Measurements from ENCODE around the gene DOK3. TPM values are rescaled to one million over a fixed set of nuclear protein-coding genes. Genes with fewer than 3 reads are reported as not detected.

DOK3 gene
- total RNA-seq, 8 experiments from 2014 or later = 0.92 to 4.9 (median 2.4) TPM

GRCh38 chr5:177507596-177508220 is 1.9 kb downstream of the DOK3 start:
- no peak overlapping the region for H3K27ac ChIP-seq
- in situ Hi-C loops (cut with MboI; ENCODE audit: low pct_unique_long_range_greater_than_20kb in 2 of 9, low sequenced_read_pairs in 9 of 9, unreplicated experiment in 9 of 9) = loop anchor here in 1 of 9 experiments (25.0 kb wide), 1 partner anchor 120 kb away; the partner anchor contains the start of gene SLC34A1
- WGBS, 10 experiments = 60 to 94% (median 86%) methylated on average over 2 to 8 of the region's 17 CpGs; no CpG with 5 or more reads in 3 of the 10 experiments

DNA sequence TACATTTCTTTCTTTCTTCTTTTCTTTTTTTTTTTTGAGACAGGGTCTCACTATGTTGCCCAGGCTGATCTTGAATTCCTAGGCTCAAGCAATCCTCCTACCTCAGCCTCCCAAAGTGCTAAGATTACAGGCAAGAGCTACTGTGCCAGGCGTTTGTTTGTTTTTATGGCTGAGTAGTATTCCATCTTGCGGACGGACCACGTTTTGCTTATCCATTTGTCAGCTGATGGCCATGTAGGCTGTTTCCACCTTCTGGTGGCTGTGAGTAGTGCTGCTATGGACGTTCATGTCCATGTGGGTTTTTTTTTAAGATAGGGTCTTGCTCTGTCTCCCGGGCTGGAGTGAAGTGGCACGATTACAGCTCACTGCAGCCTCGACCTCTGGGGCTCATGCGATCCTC is 2.5 kb downstream of the DOK3 start:
- Histone ChIP-seq H3K4me3 (no peak overlapping the region), H3K4me1 (replicated peaks in 1 of 2) (peaks cover 14% of the 10 kb centered on the region in 2 donors), H3K27ac (no peak overlapping the region)
- 50 to 95% (median 80%) methylated on average over 1 to 7 of the region's 9 CpGs; no CpG with 5 or more reads in 3 of the 10 experiments for WGBS, 10 experiments
- in situ Hi-C loops (cut with MboI; ENCODE audit: low pct_unique_long_range_greater_than_20kb in 2 of 9, low sequenced_read_pairs in 9 of 9, unreplicated experiment in 9 of 9) = loop anchor here in 1 of 9 experiments (25.0 kb wide), 1 partner anchor 120 kb away; the partner anchor contains the start of gene SLC34A1
- ATAC-seq (replicated peaks in 6 of 8) = peak in 1 of 8 experiments; percentile 40

More at GRCh38 chr5:177507596-177508220, 1.9 kb downstream of the DOK3 start:
- Histone ChIP-seq H3K4me1 (replicated peaks in 1 of 2) (peaks cover 14% of the 10 kb centered on the region in 2 donors), H3K4me3 (no peak overlapping the region)
- ATAC-seq (replicated peaks in 6 of 8) = peak in 1 of 8 experiments; percentile 6

GRCh38 chr5:177505075-177505474 is 4.6 kb downstream of the DOK3 start:
- Histone ChIP-seq H3K4me3 (no peak overlapping the region), H3K27ac (no peak overlapping the region), H3K4me1 (replicated peaks in 1 of 2) (peaks cover 23% of the 10 kb centered on the region in 2 donors)
- in situ Hi-C loops (cut with MboI; ENCODE audit: low pct_unique_long_range_greater_than_20kb in 2 of 9, low sequenced_read_pairs in 9 of 9, unreplicated experiment in 9 of 9) = loop anchor here in 1 of 9 experiments (25.0 kb wide), 1 partner anchor 118 kb away; the partner anchor contains the start of gene SLC34A1
- 100% methylated on average over 1 of the region's 4 CpGs; no CpG with 5 or more reads in 8 of the 10 experiments for WGBS, 10 experiments
- no peak for ATAC-seq (replicated peaks in 6 of 8)

- in situ Hi-C loops (cut with MboI; ENCODE audit: low pct_unique_long_range_greater_than_20kb in 2 of 9, low sequenced_read_pairs in 9 of 9, unreplicated experiment in 9 of 9) = loop anchor here in 1 of 9 experiments (25.0 kb wide), 1 partner anchor 117 kb away; the partner anchor contains the start of gene SLC34A1
- H3K4me1 ChIP-seq (replicated peaks in 1 of 2) = peaks cover 16 to 17% of the 10 kb centered on the region in 2 donors
- ATAC-seq (replicated peaks in 6 of 8) = no peak
- no peak overlapping the region for H3K4me3 ChIP-seq
- H3K27ac ChIP-seq = no peak overlapping the region
- WGBS, 10 experiments = 80 to 100% (median 88%) methylated on average over 1 to 9 of the region's 47 CpGs; no CpG with 5 or more reads in 5 of the 10 experiments
Measured at GRCh38 chr5:177504086-177505056, 5.3 kb downstream of the DOK3 start.

DNA sequence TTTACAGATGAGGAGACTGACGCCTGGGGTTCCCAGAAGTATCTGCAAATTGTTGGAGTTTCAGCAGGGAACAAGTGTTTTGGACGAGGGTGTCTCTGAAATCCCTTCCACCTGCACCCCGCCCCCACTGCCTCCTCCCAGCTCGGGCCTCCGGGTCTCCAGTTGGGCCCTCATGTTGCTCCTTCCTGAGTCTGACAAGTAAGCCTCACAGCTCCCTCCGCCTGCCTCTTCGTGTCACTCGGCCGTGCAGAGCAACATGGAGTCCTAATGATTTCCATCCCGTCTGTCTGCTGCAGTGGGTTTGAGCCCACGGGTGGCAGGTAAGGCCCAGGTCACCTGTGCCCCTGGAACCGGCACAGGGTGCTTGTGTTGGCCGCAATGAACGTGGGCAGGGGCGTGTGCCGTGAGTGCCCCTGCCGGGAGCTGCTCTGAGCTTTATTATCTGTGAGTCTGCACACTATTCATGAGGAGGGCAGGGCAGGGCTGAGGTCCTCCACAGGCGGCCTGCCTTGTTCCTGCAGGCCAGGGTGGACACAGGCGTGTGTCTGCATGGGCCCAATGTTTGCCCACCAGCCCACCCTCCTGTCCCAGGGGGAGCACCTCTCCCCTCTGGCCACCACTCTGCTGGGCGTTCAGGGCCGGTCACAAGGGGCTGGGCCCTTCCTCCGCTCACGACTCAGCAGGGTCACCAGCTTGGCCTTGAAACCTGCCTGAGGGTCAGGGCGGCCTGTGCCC is 6.1 kb downstream of the DOK3 start:
- ATAC-seq (replicated peaks in 6 of 8) = no peak
- 41 to 86% (median 75%) methylated on average over 2 to 11 of the region's 24 CpGs; no CpG with 5 or more reads in 4 of the 10 experiments for WGBS, 10 experiments
- Histone ChIP-seq H3K27ac (no peak overlapping the region), H3K4me3 (no peak overlapping the region), H3K4me1 (replicated peaks in 1 of 2) (peaks cover 11 to 14% of the 10 kb centered on the region in 2 donors)
- in situ Hi-C loops (cut with MboI; ENCODE audit: low pct_unique_long_range_greater_than_20kb in 2 of 9, low sequenced_read_pairs in 9 of 9, unreplicated experiment in 9 of 9) = loop anchor here in 1 of 9 experiments (25.0 kb wide), 1 partner anchor 116 kb away; the partner anchor contains the start of gene SLC34A1

DNA sequence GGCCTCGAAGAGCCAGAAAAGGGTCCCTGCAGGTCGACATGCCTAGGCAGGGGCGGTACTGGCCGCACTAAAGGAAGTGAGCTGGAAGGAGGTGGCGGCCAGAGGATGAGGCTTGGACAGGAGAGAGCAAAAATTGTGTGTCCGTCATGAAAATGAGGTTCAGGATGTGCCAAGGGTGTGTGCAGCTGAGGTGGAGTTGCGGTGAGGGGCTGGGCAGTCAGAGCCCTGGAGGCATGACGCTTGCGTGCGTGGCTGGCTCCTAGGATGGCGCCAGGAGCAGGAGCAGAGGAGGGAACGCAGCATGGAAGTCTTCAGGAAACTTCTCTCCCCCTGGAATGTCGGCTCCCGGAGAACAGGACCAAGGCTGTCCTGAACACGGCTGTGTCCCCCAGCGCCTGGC is 6.7 kb downstream of the DOK3 start:
- Histone ChIP-seq H3K4me3 (no peak overlapping the region), H3K4me1 (replicated peaks in 1 of 2) (peaks cover 16 to 20% of the 10 kb centered on the region in 2 donors), H3K27ac (no peak overlapping the region)
- 68 to 90% (median 79%) methylated on average over 2 to 11 of the region's 16 CpGs; no CpG with 5 or more reads in 1 of the 10 experiments for WGBS, 10 experiments
- ATAC-seq (replicated peaks in 6 of 8) = no peak
- in situ Hi-C loops (cut with MboI; ENCODE audit: low pct_unique_long_range_greater_than_20kb in 2 of 9, low sequenced_read_pairs in 9 of 9, unreplicated experiment in 9 of 9) = loop anchor here in 1 of 9 experiments (25.0 kb wide), 1 partner anchor 116 kb away; the partner anchor contains the start of gene SLC34A1

GRCh38 chr5:177501874-177502678 is 7.5 kb downstream of the DOK3 start:
- in situ Hi-C loops (cut with MboI; ENCODE audit: low pct_unique_long_range_greater_than_20kb in 2 of 9, low sequenced_read_pairs in 9 of 9, unreplicated experiment in 9 of 9) = loop anchor here in 1 of 9 experiments (25.0 kb wide), 1 partner anchor 115 kb away; the partner anchor contains the start of gene SLC34A1
- Histone ChIP-seq H3K27ac (no peak overlapping the region), H3K4me3 (no peak overlapping the region), H3K4me1 (replicated peaks in 1 of 2) (peaks cover 16 to 22% of the 10 kb centered on the region in 2 donors)
- no peak for ATAC-seq (replicated peaks in 6 of 8)
- whole genome bisulfite sequencing, 10 experiments = 41 to 86% (median 50%) methylated on average over 3 to 9 of the region's 9 CpGs; no CpG with 5 or more reads in 1 of the 10 experiments

GRCh38 chr5:177500685-177501522 is 8.7 kb downstream of the DOK3 start:
- peak; percentile 16 to 54 (median 38) for ATAC-seq (replicated peaks in 6 of 8)
- WGBS, 10 experiments = 0 to 80% (median 26%) methylated on average over 1 to 4 of the region's 10 CpGs; no CpG with 5 or more reads in 2 of the 10 experiments
- Histone ChIP-seq H3K4me1 (replicated peaks in 1 of 2) (peaks cover 21 to 28% of the 10 kb centered on the region in 2 donors), H3K4me3 (no peak overlapping the region), H3K27ac (no peak overlapping the region)
- in situ Hi-C loops (cut with MboI; ENCODE audit: low pct_unique_long_range_greater_than_20kb in 2 of 9, low sequenced_read_pairs in 9 of 9, unreplicated experiment in 9 of 9) = loop anchor here in 1 of 9 experiments (25.0 kb wide), 1 partner anchor 114 kb away; the partner anchor contains the start of gene SLC34A1

DNA sequence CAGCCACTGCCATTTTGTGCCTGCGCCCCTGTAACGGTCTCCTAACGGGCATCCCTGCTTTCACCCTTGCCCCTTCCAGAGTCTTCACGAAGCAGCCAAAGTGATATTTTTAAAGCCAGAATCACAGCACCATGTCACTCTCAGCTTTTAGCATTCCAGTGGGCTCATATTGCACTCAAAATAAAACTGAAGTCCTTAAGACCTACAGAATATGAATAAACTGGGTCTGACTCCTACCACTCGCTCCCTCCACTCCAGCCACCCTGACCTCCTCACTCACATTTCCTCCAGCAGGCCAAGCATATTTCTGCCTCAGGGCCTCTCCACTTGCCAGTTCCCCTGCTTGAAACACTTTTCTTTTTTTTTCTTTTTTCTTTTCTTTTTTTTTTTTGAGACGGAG is 9.8 kb downstream of the DOK3 start:
- Histone ChIP-seq H3K27ac (no peak overlapping the region), H3K4me1 (replicated peaks in 1 of 2) (peaks cover 32 to 38% of the 10 kb centered on the region in 2 donors), H3K4me3 (no peak overlapping the region)
- WGBS, 10 experiments = 63 to 96% (median 80%) methylated on average over 1 to 6 of the region's 6 CpGs
- in situ Hi-C loops (cut with MboI; ENCODE audit: low pct_unique_long_range_greater_than_20kb in 2 of 9, low sequenced_read_pairs in 9 of 9, unreplicated experiment in 9 of 9) = loop anchor here in 2 of 9 experiments (25.0 kb wide), 1 partner anchor 113 kb away; the partner anchor contains the start of gene SLC34A1 (in 2 of the 2)
- ATAC-seq (replicated peaks in 6 of 8) = no peak

DNA sequence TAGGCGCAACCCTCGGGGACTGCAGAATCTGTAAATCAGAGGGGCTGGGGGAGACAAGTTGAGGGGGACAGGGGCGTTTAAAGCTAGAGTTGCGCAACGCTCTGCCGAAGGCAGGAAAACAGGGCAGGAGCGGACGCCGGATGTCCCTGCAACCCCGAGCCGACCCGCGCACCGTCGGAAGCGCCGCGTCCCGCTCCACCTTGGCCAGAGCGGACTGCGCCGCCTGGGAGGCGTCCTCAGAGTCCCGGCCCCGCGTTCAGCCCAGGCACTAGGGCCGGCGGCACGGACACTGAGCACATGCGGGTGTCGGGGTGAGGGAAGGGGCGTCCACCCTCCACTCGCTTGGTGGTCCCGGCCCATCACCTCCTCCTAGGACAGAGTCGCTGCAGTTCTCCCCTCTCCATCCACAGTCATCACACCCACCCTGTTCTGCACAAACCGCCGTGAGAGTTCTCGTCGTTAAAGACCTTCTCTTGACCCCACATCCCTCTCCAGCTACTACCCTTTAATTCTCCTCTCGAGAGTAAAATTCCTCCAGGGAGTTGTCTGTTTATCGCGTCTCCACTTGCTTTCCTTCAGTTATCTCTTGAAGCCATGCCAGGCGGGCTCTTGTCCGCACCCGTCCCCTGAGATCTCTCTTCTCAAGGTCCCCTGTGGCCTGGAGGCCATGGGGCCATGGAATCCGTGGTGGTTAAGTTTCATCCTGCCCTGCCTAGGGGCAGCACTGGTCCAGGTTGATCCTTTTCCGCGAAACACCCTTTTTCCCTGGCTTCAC is 11.4 kb downstream of the DOK3 start:
- Histone ChIP-seq H3K27ac (no peak overlapping the region), H3K4me1 (replicated peaks in 1 of 2) (peaks cover 40 to 49% of the 10 kb centered on the region in 2 donors), H3K4me3 (peak overlapping the region; percentile 50 to 77 (median 59))
- in situ Hi-C loops (cut with MboI; ENCODE audit: low pct_unique_long_range_greater_than_20kb in 2 of 9, low sequenced_read_pairs in 9 of 9, unreplicated experiment in 9 of 9) = loop anchor here in 1 of 9 experiments (25.0 kb wide), 1 partner anchor 111 kb away; the partner anchor contains the start of gene SLC34A1
- peak in 2 of 8 experiments; percentile 2 to 8 for ATAC-seq (replicated peaks in 6 of 8)
- 20 to 71% (median 62%) methylated on average over 1 to 9 of the region's 48 CpGs; no CpG with 5 or more reads in 4 of the 10 experiments for WGBS, 10 experiments

All from motor neuron (in vitro differentiated cells).